Tibial nerve (tissue), 4 donors: Measurements from ENCODE around the gene DGCR2. TPM values are rescaled to one million over a fixed set of nuclear protein-coding genes. Genes with fewer than 3 reads are reported as not detected.

ENCODE experiments used
- DNase-seq, 2 donors: peaks; one replicate each; pipeline ENCODE4 v3.0.0-alpha.2; 2019; ENCODE audit warnings: low spot score in 2 of 2
- H3K27ac ChIP-seq, 4 donors: fragments of 200-600 bp; sonication (generic) in 3 of 4; one replicate each; pipeline ENCODE4 v1.5.1; 2017 to 2019; ENCODE audit warnings: mild to moderate bottlenecking in 1 of 4
- H3K27me3 ChIP-seq, 2 donors: fragments of 200-600 bp; sonication (generic) in 1 of 2; one replicate each; pipeline versions ENCODE4 v1.5.1 to v1.6.0; 2017 to 2019
- H3K36me3 ChIP-seq, 3 donors: fragments of 200-600 bp; sonication (generic); one replicate each; pipeline ENCODE4 v1.5.1; 2018 to 2019
- H3K4me1 ChIP-seq, 4 donors: fragments of 200-600 bp; sonication (generic) in 3 of 4; one replicate each; pipeline ENCODE4 v1.5.1; 2017 to 2019
- H3K4me3 ChIP-seq, 4 donors: fragments of 200-600 bp; sonication (generic) in 3 of 4; one replicate each; pipeline ENCODE4 v1.5.1; 2017 to 2019; ENCODE audit warnings: mild to moderate bottlenecking in 1 of 4, moderate library complexity in 1 of 4
- H3K9me3 ChIP-seq, 4 donors: fragments of 200-600 bp; sonication (generic) in 3 of 4; one replicate each; pipeline ENCODE4 v1.5.1; 2017 to 2019
- EP300 ChIP-seq, 2 donors: sonication (generic); formaldehyde crosslinking; IDR thresholded peaks; one replicate each; pipeline ENCODE4 v1.6.1; 2017; ENCODE audit warnings: antibody characterized with exemption in 2 of 2, mild to moderate bottlenecking in 1 of 2
- POLR2A ChIP-seq, 2 donors: fragments of 450-650 bp; IDR thresholded peaks; one replicate each; pipeline ENCODE4 v1.6.1; 2017; ENCODE audit warnings: antibody characterized with exemption in 2 of 2, mild to moderate bottlenecking in 2 of 2, moderate library complexity in 2 of 2
- WGBS, 2 donors: methylation state at CpG; one replicate each; pipeline ENCODE4 v1.1.5; 2018; 5-methylcytosine and 5-hydroxymethylcytosine counted together
- total RNA-seq, 4 donors: library from RNA; depleted of rRNA; stranded (reverse); fragments of >200 nt; gene quantifications; one replicate each; pipeline ENCODE4 v1.1.0, GENCODE V29; 2016
- TF ChIP-seq, protein P1 (sequence below), 5 experiments: fragments of 200-600 bp in 3 of 5; fragments of 450-650 bp in 2 of 5; sonication (generic) in 3 of 5; IDR thresholded peaks; one replicate each; pipeline ENCODE4 v1.5.1; 2016 to 2019; ENCODE audit warnings: antibody characterized with exemption in 5 of 5, mild to moderate bottlenecking in 3 of 5, moderate library complexity in 2 of 5

Gene DGCR2
- total RNA-seq, 4 donors from 2014 or later, result 57.6 to 68.0 (median 58.9) TPM

GRCh38 chr22:19138217-19139000, 16.2 kb upstream of the DGCR2 start:
- H3K4me1 ChIP-seq, result peaks cover 0 to 5% (median 3%) of the 10 kb centered on the region in 4 donors
- TF ChIP-seq EP300 (IDR thresholded peaks at IDR 0.05) (no peak), POLR2A (IDR thresholded peaks at IDR 0.05) (no peak)
- TF ChIP-seq, protein P1, sequence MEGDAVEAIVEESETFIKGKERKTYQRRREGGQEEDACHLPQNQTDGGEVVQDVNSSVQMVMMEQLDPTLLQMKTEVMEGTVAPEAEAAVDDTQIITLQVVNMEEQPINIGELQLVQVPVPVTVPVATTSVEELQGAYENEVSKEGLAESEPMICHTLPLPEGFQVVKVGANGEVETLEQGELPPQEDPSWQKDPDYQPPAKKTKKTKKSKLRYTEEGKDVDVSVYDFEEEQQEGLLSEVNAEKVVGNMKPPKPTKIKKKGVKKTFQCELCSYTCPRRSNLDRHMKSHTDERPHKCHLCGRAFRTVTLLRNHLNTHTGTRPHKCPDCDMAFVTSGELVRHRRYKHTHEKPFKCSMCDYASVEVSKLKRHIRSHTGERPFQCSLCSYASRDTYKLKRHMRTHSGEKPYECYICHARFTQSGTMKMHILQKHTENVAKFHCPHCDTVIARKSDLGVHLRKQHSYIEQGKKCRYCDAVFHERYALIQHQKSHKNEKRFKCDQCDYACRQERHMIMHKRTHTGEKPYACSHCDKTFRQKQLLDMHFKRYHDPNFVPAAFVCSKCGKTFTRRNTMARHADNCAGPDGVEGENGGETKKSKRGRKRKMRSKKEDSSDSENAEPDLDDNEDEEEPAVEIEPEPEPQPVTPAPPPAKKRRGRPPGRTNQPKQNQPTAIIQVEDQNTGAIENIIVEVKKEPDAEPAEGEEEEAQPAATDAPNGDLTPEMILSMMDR (IDR thresholded peaks at IDR 0.05), result no peak
- H3K27me3 ChIP-seq, result no peaks in the 10 kb centered on the region
- H3K4me3 ChIP-seq, result no peak overlapping the region
- H3K9me3 ChIP-seq, result no peaks in the 10 kb centered on the region
- DNase-seq, result no peak
- H3K27ac ChIP-seq, result no peak overlapping the region
- 81 to 82% methylated on average over 12 of the region's 15 CpGs for WGBS, 2 donors
- peaks cover 4 to 94% (median 36%) of the 10 kb centered on the region in 3 donors for H3K36me3 ChIP-seq

DNA sequence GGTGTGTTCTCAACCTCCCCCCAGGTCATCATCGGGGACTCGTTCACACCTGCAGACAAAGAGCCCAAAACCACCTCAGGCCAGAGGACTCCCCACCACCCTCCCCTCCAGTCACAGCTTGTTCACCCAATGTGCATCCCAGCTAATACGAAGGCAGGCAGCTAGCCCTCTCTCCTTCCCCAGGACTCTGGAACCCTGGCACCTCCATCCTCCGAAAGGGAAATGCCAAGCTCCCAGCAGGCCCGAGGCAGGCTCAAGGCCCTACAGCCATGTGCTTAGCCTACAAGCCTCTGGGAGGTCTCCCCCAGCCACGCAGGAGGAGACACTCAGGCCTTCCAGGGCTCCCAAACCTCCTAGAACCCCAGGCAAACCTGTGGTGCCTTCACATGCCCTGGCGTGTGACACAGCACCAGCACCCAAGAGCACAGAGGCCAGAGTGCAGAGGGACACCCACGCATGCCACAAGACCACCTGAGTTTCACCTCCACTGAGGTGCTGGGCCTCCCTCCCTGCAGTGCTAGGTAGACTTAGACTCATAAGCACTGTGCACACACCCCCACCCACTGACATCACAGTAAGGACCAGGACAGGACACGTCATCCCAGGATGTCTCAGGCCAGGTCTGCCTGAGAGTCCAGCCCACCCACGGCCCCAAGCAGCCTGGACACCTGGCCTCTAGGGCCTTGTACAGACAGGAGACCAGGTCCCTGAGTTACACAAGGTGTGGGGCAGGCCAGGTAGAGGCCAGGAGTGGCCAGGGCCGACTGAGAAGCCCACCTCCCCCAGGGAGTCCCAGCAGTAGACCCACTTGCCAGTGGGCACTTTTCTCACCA, 15.4 kb upstream of the DGCR2 start:
- H3K27ac ChIP-seq, result no peak overlapping the region
- H3K4me3 ChIP-seq, result no peak overlapping the region
- peaks cover 4 to 100% (median 36%) of the 10 kb centered on the region in 3 donors for H3K36me3 ChIP-seq
- TF ChIP-seq, protein P1 (IDR thresholded peaks at IDR 0.05), result no peak
- no peak for TF ChIP-seq EP300 (IDR thresholded peaks at IDR 0.05)
- TF ChIP-seq POLR2A (IDR thresholded peaks at IDR 0.05), result no peak
- no peaks in the 10 kb centered on the region for H3K4me1 ChIP-seq
- 92 to 96% methylated on average over 6 to 9 of the region's 11 CpGs for WGBS, 2 donors
- no peaks in the 10 kb centered on the region for H3K9me3 ChIP-seq
- DNase-seq, result no peak
- no peaks in the 10 kb centered on the region for H3K27me3 ChIP-seq

- Histone ChIP-seq H3K27ac (no peak overlapping the region), H3K27me3 (no peaks in the 10 kb centered on the region), H3K4me3 (no peak overlapping the region), H3K9me3 (no peaks in the 10 kb centered on the region), H3K4me1 (no peaks in the 10 kb centered on the region), H3K36me3 (peaks cover 4 to 100% (median 36%) of the 10 kb centered on the region in 3 donors)
- TF ChIP-seq POLR2A (IDR thresholded peaks at IDR 0.05) (no peak), EP300 (IDR thresholded peaks at IDR 0.05) (no peak)
- TF ChIP-seq, protein P1 (IDR thresholded peaks at IDR 0.05), result no peak
- DNase-seq, result no peak
- 96 to 98% methylated on average over 10 of the region's 10 CpGs for WGBS, 2 donors
Measured at GRCh38 chr22:19136915-19137314, 14.7 kb upstream of the DGCR2 start.

GRCh38 chr22:19134874-19135273, 12.7 kb upstream of the DGCR2 start:
- TF ChIP-seq POLR2A (IDR thresholded peaks at IDR 0.05), result no peak
- TF ChIP-seq, protein P1 (IDR thresholded peaks at IDR 0.05), result no peak
- no peak for TF ChIP-seq EP300 (IDR thresholded peaks at IDR 0.05)
- DNase-seq, result no peak
- Histone ChIP-seq H3K36me3 (peaks cover 4 to 92% (median 28%) of the 10 kb centered on the region in 3 donors), H3K27ac (no peak overlapping the region), H3K9me3 (no peaks in the 10 kb centered on the region), H3K27me3 (no peaks in the 10 kb centered on the region), H3K4me3 (no peak overlapping the region), H3K4me1 (no peaks in the 10 kb centered on the region)
- 90 to 94% methylated on average over 16 to 18 of the region's 18 CpGs for WGBS, 2 donors
